DMS 273 (cell line): ENCODE data around the gene TMEM169.

ENCODE experiments used
- DNase-seq: peaks from one replicate; lab custom pipeline; 2025; ENCODE audit not compliant: unreplicated experiment; lab: John Stamatoyannopoulos, UW

The TMEM169 gene

DNA sequence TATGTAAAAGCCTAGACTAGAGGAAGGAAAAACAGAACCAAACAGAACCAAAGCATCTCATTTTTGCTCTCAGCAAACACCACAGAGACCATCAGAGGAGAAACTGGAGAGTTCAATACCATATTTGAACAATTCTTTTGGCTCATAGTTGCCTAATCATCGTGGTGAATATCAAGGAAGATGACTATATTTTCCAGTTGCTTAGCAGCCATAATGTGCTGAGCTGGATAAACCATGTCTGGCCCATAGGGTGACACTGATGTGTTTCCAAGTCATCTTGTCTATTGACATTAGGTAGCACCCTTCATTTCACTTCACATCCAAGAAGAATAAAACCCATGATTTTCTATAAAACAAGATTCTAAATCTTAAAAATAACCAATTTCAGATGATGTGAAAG, 21.5 kb downstream of the TMEM169 start:
- no peak for DNase-seq

DNA sequence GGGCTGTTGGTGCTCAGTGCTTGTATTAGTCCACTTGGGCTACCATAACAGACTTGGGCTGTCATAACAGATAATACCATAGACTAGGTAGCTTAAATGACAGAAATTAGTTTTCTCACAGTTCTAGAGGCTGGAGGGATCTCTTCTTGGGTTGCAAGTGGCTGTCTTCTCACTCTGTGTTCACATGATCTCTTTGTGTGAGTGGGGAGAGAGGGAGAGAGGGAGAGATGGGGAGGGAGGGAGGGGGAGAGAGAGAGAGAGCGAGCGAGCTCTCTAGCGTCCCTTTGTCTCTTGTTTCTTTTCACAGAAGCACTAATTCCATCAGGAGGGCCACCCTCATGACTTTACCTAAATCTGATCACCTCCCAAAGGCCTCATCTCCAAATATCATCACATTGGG, 23.0 kb downstream of the TMEM169 start:
- no peak for DNase-seq

DNA sequence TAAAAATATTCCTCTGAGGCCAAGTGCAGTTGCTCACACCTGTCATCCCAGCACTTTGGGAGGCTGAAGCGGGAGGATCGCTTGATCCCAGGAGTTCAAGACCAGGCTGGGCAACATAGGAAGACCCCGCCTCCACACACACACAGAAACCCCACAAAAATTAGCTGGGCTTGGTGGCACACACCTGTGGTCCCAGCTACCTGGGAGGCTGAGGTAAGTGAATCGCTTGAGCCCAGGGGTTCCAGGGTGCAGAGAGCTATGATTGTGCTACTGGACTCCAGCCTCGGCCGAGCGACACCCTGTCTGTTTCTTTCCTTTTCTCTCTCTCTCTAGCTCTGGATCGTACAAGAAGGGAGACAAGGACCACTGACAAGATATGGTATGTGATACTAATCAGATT, 25.6 kb downstream of the TMEM169 start:
- no peak for DNase-seq

DNA sequence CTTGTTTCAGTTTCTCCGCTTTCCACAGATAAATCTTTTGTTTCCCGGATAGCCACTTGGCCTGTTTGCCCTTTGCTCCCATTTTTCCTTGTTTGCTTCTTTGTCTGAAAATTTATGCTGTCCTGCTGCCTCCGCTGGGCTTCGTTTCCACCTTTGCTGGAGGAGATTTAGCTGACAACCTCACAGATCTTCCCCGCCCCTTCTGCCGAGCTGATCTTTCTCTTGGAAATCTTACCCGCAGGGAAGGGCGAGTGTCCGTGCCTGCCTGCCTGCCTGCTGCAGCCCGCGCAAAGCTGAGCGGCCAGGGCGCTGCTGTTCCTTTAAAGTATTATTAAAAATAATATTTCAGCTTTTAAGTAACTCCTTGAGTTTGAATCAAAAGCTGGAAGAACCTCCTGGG, 26.0 kb downstream of the TMEM169 start:
- DNase-seq, result no peak

DNA sequence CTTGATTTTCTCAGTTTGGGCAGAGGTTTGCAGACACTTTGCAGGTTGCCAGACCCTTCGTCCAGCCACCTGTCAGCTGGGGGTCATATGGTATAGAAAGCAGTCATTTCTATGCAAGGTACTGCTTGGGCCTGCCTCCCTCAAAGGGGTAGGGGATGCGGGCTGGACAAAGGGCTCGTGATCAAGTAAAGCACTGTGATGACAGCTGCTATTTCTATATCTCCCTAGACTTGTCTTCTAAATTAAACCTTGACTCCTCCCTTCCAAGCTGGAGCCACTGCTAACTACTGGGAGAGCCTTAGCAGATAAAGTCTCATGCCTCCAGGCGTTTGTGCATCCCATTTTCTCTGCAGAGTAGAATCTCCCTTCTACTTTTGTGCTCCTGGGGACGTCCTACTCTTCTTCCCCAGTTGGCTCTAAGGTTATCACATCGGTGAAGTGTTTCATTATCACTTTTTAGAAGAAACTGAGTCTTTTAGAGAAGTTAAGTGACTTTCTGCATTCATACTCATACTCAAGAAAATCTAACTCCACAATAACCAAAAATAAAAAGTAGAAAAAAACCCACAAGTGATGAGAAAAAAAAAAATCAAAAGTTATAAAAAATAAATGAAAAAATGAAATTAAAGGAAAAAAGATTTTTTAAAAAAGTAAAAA, 26.7 kb downstream of the TMEM169 start:
- DNase-seq, result peak; percentile 69

DNA sequence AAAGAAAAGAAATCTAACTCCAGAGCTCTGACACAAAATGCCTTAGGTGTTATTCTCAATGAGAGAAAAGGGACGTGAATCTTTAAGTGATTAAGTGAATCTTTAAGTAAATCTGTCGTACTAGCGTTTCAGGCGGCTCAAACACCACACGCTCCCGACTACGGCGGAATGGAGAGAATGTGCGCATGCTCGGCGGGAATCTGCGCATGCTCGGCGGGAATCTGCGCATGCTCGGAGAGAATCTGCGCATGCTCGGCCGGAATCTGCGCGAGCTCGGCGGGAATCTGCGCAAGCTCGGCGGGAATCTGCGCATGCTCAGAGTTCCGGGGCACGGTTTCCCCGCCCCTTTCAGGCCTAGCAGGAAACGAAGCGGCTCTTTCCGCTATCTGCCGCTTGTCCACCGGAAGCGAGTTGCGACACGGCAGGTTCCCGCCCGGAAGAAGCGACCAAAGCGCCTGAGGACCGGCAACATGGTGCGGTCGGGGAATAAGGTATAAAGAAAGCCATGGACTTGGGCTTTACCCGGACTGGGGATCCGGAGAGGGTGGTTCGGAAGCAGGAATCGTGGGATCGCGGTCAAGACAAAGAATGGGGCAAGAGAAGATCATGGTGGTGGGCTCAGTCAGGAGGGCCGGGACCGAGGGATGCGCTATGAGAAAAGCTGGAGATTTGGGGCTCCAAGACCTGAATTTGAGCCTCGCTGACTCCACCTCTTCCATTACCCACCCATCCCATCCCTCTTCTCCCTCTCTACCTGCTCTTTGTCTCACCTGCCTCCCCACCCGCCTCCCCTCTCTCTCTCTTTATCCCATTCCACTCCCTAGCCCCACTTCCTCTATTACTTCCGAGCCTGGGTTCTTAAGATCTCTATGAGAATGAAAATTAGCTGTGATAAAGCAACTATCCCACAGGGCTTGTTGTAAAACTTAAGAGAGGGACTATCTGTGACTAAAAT, 27.5 kb downstream of the TMEM169 start, which contains the start of gene XRCC5:
Gene XRCC5, plus strand, starts transcription at position 382 of the 955 bp plus-strand sequence. Its CDS starts 89 bp downstream, at position 471.
- peak; percentile 99 for DNase-seq

DNA sequence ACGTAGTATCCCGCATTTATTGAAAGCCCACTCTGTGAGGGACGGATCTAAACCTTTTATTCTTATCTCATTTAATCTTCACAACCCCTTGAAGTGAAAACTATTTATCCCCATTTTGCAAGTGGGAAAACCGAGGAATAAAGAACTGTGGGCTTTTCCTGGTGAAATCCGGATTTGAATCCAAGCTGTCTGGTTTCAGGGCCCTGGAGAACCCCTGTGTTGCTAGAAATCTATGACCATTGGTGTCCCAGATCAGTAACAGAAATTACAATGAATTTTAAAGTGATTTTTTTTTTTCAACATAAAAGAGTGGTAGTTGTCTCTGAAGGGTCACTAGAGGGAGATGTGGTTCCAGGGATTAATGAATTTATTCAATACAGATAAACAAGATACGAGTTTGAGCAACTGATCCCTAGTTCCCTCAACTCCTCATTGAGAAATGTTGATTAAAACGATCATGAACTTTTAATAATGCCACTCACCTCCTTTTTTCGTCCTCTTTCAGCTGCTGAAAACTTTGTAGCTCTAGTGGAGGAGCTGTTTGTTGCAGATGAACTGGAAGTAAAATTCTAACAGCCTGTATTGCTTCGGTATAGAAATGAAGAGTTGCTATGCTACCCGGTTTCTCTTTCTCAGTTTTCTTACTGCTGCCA, 28.4 kb downstream of the TMEM169 start:
- peak; percentile 50 for DNase-seq

DNA sequence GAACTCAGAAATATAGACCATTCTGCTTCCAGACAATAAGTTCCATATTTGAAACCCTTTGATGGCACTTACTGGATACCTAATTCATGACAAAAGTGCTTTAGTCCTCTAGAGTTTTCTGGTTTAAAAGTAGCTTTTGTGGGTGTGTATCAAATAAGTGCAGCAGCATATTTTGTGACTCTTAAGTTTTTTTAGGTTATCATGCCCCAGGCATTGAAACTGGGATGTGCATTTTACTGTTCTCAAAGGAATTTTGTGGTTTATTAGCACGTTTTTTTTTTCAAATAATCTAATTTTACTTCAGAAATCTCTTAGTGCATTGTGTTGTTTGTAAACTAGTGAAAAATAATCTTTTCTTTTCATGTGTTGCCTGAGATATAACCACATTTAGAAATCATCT, 28.9 kb downstream of the TMEM169 start:
- DNase-seq, result no peak

DNA sequence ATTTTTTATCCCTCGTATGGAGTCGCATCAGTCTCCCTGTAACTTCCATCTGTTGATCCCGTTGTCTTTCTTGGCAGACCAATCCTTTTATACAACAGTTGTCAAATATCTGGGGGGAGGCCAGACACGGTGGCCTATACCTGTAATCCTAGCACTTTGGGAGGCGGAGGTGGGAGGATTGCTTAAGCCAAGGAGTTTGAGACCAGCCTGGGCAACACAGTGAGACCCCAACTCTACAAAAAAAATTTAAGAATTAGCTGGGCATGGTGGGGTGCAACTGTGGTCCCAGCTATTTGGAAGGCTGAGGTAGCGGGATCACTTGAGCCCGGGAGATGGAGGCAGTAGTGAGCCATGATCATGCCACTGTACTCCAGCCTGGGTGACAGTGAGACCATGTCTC, 29.4 kb downstream of the TMEM169 start:
- DNase-seq, result no peak

DNA sequence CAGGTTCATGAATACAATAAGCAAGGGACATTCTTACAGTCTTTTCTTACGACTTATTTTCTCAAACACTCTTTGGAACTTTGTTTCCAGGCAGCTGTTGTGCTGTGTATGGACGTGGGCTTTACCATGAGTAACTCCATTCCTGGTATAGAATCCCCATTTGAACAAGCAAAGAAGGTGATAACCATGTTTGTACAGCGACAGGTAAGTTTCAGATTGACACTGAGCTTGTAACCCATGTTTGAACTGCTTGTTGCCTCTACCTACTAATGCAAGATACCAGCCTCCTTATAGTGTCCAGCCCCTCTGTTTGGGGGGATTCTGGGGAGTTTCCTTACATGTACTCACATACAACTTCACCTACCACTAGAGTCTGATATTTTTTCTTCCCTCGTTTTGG, 31.2 kb downstream of the TMEM169 start:
- no peak for DNase-seq

DNA sequence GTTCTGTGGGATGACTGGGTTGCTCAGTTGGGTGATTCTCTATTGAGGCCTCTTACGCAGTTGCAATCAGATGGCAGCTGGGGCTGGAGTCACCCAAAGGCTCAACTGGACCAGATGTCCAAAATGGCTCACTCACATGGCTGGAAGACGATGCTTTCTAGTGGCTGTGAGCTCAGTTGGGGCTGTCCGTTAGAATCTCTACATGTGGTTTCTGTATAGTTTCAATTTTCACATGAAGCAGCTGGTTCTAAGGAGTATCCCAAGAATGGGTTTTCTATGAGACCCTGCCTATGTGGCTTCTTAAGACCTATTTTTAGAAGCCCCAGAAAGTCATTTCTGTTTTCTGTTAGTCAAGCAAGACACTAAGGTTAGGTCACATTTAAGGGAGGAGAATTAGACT, 31.9 kb downstream of the TMEM169 start:
- DNase-seq, result peak; percentile 56

DNA sequence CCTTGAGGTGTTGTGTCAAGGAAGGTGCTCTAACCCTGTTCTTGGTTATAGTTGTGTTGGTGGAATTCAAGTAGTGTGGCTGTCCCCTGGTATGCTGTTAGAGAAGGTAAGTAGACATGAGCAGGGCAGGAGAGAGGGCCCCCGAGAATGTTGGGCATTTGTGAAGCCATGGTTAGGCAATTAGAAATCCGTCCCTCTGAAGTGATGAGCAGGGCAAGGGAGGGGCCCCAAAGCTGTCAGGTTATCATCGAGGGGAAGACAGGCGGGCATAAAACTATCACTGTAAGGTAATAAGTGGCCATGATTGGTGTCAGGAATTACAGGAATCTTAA, 32.6 kb downstream of the TMEM169 start:
- no peak for DNase-seq

DNA sequence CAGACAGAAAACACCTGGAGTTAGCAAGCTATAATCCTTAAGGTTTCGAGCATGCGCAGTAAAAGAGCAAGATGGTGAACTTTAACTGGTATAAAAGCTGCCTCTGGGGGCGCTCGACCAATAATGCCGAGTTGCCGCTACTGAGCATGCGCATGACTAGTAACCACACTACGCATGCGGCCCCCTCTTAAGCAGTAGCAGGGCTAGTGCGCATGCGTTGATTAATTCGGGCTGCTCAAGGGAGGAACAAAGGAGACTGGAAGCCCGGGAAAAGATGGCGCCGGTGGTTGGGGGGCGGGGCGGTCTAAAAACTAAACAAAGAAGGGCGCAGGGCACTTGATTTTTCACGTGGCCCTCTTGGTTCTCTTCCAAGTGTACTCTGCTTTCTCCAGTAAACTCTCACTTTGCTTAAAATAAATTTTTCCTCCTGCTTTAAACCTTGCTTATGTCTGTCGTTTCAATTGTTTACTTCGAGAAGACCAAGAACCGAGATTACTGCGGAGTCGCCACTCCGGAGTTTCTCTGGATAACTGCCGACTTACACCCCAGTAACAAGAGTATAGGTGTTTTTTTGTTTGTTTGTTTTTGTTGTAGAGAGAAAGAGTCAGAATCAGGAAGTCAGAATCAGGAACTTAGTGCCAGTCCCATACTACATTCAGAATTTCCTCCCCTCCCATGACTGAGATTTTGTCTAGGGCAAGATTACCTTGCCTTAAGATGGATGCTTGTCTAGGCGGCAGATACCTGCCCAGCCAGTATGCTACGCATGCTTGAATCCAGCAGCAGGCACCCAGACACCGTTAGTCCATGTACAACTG, 33.2 kb downstream of the TMEM169 start:
- peak; percentile 98 for DNase-seq

DNA sequence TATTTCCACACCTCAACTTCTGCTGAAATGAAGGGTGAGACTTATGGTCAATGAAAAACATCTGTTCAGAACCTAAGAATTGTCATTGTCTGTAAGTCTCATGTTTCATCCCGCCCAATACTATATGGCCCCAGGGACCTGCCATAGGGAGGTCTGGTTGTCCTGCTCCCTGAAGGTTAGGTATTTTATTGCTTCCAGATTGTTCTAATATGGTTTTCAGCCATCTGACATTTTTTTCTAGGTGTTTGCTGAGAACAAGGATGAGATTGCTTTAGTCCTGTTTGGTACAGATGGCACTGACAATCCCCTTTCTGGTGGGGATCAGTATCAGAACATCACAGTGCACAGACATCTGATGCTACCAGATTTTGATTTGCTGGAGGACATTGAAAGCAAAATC, 34.7 kb downstream of the TMEM169 start:
- peak; percentile 11 for DNase-seq

DNA sequence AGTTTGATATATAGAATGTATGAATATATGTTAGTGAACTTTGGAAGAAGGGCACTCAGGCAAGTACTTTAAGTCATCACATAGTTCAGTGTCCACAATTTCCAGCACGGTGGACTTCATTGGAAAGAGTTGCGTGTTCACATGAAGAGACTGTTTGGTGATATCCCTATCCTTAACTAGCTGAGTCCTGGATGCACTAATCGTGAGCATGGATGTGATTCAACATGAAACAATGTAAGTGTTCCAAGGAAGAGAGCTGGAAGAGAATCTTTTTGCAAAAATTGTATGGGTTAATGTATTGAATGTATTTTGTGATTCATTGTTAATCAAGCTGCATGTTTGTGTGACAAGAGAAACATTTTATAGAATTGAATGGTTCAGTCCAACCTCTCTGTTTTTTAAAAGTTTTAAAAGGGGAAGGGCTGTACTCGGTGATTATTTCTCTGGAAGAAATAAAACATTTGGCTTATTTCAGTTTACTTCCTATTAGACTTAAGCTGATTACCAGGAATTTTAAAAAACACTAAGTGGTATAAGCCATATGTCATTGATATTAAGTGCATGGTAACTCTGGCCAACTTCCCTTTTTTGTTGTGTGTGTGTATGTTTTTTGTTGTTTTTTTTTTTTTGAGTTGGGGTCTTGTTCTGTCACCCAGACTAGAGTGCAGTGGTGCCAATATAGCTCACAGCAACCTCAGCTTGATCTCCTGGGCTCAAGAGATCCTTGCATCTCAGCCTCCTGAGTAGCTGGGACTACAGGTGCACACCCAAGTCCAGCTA, 36.0 kb downstream of the TMEM169 start:
- no peak for DNase-seq

DNA sequence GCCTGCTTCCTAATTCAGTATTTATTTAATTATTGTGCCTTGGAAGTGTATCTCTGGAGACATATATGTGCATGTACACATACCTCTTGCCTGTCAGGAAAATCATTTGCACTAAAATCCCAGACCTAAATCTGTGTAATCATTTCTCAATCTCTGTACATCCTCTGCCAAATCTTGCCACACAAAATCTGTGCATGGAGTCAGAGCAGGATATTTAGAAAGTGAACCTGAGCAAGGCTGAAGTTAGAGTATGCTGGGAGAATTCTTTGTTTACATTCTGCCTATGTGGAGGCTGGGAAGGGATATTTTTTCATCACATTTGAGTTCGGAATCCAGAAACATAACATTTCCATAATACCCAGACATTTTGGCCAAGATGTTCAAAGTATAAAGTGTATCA, 36.8 kb downstream of the TMEM169 start:
- no peak for DNase-seq

DNA sequence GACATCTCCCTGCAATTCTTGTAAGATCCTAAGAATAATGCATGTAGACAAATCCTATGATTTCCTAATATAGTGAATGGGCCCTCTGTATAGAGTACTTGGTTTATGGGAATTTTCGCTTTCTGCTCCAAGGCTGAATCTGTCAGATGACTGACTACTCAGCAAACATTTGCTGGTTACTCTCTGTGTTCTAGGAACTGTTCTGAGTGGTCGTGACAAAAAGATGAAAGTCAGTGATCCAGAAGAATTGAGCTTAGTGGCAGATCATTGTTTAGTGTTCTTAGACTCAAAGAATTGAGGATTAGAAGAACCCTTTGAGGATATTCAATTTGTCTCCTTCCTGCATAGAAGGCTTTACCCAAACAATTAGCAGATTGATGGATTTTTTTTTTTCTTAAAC, 37.4 kb downstream of the TMEM169 start:
- DNase-seq, result no peak

DNA sequence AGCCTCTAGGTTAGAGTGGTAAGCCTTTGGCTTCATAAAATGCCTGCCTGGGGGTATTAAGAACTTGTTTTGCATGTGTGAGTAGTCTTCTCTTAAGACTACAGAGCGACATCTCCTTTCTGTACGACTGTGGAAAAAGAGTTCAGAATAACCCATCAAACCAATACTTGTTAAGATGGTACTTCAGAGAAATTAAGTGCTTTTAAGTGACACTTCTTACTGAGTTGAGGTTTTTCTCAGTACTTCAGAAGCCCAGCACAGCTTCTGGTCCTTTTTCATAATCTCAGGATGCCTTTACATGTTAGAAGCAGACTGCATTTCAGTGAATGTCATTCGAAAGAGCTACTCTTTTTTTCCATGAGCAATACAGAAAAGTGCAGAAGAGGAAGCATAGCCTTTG, 38.3 kb downstream of the TMEM169 start:
- DNase-seq, result no peak

DNA sequence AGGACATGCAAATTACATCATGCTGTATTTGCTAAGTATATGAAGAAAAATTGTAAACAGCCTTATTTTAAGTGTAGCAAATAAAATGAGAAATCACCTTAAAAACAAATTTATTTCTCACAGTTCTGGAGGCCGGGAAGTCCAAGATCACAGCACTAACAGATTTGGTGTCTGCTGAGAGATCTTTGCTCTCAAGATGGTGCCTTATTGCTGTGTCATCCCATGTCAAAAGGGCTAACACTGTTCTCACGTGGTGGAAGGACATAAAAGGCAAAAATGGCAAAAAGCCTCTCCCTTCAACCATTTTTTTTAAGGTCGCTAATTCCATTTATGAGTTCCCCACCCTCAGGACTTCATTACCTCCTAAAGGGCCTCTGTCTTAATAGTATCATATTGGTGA, 39.5 kb downstream of the TMEM169 start:
- DNase-seq, result no peak

DNA sequence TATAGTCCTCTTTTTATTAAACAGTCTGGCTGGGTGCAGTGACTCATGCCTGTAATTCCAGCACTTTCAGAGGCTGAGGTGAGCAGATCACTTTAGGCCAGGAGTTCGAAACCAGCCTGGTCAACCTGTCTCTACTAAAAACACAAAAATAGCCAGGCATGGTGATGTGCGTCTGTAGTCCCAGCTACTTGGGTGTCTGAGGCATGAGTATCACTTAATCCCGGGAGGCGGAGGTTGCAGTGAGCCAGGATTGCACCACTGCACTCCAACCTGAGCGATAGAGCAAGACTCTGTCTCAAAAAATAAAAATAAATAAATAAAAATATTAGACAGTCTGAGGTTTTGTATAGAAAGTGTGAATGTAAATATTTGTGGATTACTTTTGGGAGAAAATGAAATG, 45.2 kb downstream of the TMEM169 start:
- no peak for DNase-seq
